Body of pancreas (tissue), 4 donors: ENCODE measurements around the gene PRRG3. TPM values are rescaled to one million over a fixed set of nuclear protein-coding genes. Genes with fewer than 3 reads are reported as not detected.

Source experiments
- ATAC-seq: fragments of 150-250 bp; one replicate; pipeline ENCODE4 v1.9.1; 2016
- DNase-seq, 4 donors: peaks; one replicate each; pipeline ENCODE4 v3.0.0-alpha.2; 2019
- H3K27ac ChIP-seq, 4 donors: fragments of 200-600 bp; sonication (generic); 1 replicate in 3 of 4; 2 replicates in 1 of 4; pipeline versions ENCODE4 v1.5.1 to v1.6.1; 2016 to 2019; ENCODE audit warnings: mild to moderate bottlenecking in 1 of 4, mixed read lengths in 1 of 4, moderate library complexity in 1 of 4
- H3K27me3 ChIP-seq, 2 donors: fragments of 200-600 bp; sonication (generic); one replicate each; pipeline ENCODE4 v1.6.0; 2016; ENCODE audit warnings: mild to moderate bottlenecking in 1 of 2
- H3K36me3 ChIP-seq, 2 donors: fragments of 200-600 bp; sonication (generic); replicated peaks in 1 of 2; 2 replicates each; pipeline ENCODE4 v1.5.1; 2016; ENCODE audit warnings: low read depth in 2 of 2; ENCODE audit not compliant: insufficient read depth in 1 of 2
- H3K4me1 ChIP-seq: fragments of 200-600 bp; sonication (generic); one replicate; pipeline ENCODE4 v1.6.0; 2016
- H3K4me3 ChIP-seq, 2 donors: fragments of 200-600 bp; sonication (generic); 1 replicate in 1 of 2; 2 replicates in 1 of 2; pipeline ENCODE4 v1.5.1; 2016 to 2019
- H3K9me3 ChIP-seq, 3 donors: fragments of 200-600 bp; sonication (generic); 1 replicate in 2 of 3; 2 replicates in 1 of 3; pipeline ENCODE4 v1.5.1; 2016
- CTCF ChIP-seq, 7 experiments: fragments of 450-650 bp in 4 of 7; fragments of 200-600 bp in 3 of 7; sonication (generic) in 3 of 7; IDR thresholded peaks; one replicate each; pipeline ENCODE4 v1.5.1; 2016 to 2019; ENCODE audit warnings: antibody characterized with exemption in 7 of 7
- POLR2A ChIP-seq, 3 donors: fragments of 450-650 bp; IDR thresholded peaks; one replicate each; pipeline ENCODE4 v1.6.1; 2016; ENCODE audit warnings: antibody characterized with exemption in 3 of 3, mild to moderate bottlenecking in 2 of 3
- WGBS, 2 donors: methylation state at CpG; one replicate each; pipeline ENCODE4 v1.1.5; 2017; 5-methylcytosine and 5-hydroxymethylcytosine counted together
- intact Hi-C: fragments of 100-400 bp; cut with DNase I; formaldehyde crosslinking; loops from one replicate; pipeline ENCODE4 v1.15.1; 2023
- total RNA-seq, 2 donors: library from RNA; depleted of rRNA; stranded (reverse); fragments of >200 nt; gene quantifications; one replicate each; pipeline ENCODE4 v1.1.0, GENCODE V29; 2016

The PRRG3 gene
- total RNA-seq, 2 donors from 2014 or later, result 0.33 to 1.0 TPM

- no peaks in the 10 kb centered on the region for H3K27me3 ChIP-seq
- 76 to 77% methylated on average over 6 of the region's 6 CpGs for WGBS, 2 donors
- no peak for TF ChIP-seq CTCF (IDR thresholded peaks at IDR 0.05)
- TF ChIP-seq POLR2A (IDR thresholded peaks at IDR 0.05), result no peak
Observed at GRCh38 chrX:151745651-151746050, 50.4 kb downstream of the PRRG3 start.

GRCh38 chrX:151746502-151746901 lies 51.2 kb downstream of the PRRG3 start:
- Histone ChIP-seq H3K4me3 (no peak overlapping the region), H3K27me3 (no peaks in the 10 kb centered on the region), H3K27ac (no peak overlapping the region), H3K36me3 (no peaks in the 10 kb centered on the region), H3K4me1 (no peaks in the 10 kb centered on the region), H3K9me3 (no peaks in the 10 kb centered on the region)
- 26 to 39% methylated on average over 2 of the region's 2 CpGs for WGBS, 2 donors
- no peak for ATAC-seq
- no peak for TF ChIP-seq POLR2A (IDR thresholded peaks at IDR 0.05)
- TF ChIP-seq CTCF (IDR thresholded peaks at IDR 0.05), result no peak
- DNase-seq, result no peak
- intact Hi-C loops, result no loop called here

More at GRCh38 chrX:151745651-151746050, 50.4 kb downstream of the PRRG3 start:
- ATAC-seq, result no peak
- no peak overlapping the region for H3K4me3 ChIP-seq
- H3K36me3 ChIP-seq, result no peaks in the 10 kb centered on the region
- DNase-seq, result no peak
- no peaks in the 10 kb centered on the region for H3K9me3 ChIP-seq
- no peaks in the 10 kb centered on the region for H3K4me1 ChIP-seq
- intact Hi-C loops, result no loop called here
- H3K27ac ChIP-seq, result no peak overlapping the region

GRCh38 chrX:151750511-151750910 lies 55.3 kb downstream of the PRRG3 start:
- H3K9me3 ChIP-seq, result no peaks in the 10 kb centered on the region
- intact Hi-C loops, result loop anchor here (5.0 kb wide), 1 partner anchor 887 kb away; the partner anchor contains the start of gene GABRQ
- H3K36me3 ChIP-seq, result no peaks in the 10 kb centered on the region
- WGBS, 2 donors, result 81 to 92% methylated on average over 5 of the region's 5 CpGs
- no peak for TF ChIP-seq POLR2A (IDR thresholded peaks at IDR 0.05)
- no peak for TF ChIP-seq CTCF (IDR thresholded peaks at IDR 0.05)
- H3K4me1 ChIP-seq, result peaks cover 10% of the 10 kb centered on the region
- ATAC-seq (no peak), DNase-seq (no peak)
- H3K27me3 ChIP-seq, result no peaks in the 10 kb centered on the region
- H3K27ac ChIP-seq, result no peak overlapping the region
- no peak overlapping the region for H3K4me3 ChIP-seq

GRCh38 chrX:151752847-151753246 lies 57.6 kb downstream of the PRRG3 start:
- no peak for ATAC-seq
- H3K36me3 ChIP-seq, result no peaks in the 10 kb centered on the region
- intact Hi-C loops, result loop anchor here (5.0 kb wide), 1 partner anchor 884 kb away; the partner anchor contains the start of gene GABRQ
- DNase-seq, result no peak
- no peak overlapping the region for H3K4me3 ChIP-seq
- TF ChIP-seq POLR2A (IDR thresholded peaks at IDR 0.05) (no peak), CTCF (IDR thresholded peaks at IDR 0.05) (no peak)
- 13 to 23% methylated on average over 3 to 5 of the region's 5 CpGs for WGBS, 2 donors
- peaks cover 10% of the 10 kb centered on the region for H3K4me1 ChIP-seq
- H3K9me3 ChIP-seq, result no peaks in the 10 kb centered on the region
- H3K27me3 ChIP-seq, result no peaks in the 10 kb centered on the region
- no peak overlapping the region for H3K27ac ChIP-seq
